HG03342 (cell line): ENCODE results near the gene SUCLG1.
"Not testable (repeated sequence)": the region's sequence is repeated elsewhere in the genome, so short reads cannot be mapped to it uniquely, and the experiment has no call there.

Source experiments
- ATAC-seq: cut with Tn5 transposase; IDR thresholded peaks from one replicate; pipeline ENCODE4 v1.9.1; 2021; ENCODE audit warnings: mild to moderate bottlenecking, moderate library complexity; ENCODE audit not compliant: unreplicated experiment

The SUCLG1 gene

GRCh38 chr2:84424152-84424551, 34.9 kb downstream of the SUCLG1 start:
- ATAC-seq, result no peak

GRCh38 chr2:84421791-84422190, 37.3 kb downstream of the SUCLG1 start:
- ATAC-seq, result no peak

DNA sequence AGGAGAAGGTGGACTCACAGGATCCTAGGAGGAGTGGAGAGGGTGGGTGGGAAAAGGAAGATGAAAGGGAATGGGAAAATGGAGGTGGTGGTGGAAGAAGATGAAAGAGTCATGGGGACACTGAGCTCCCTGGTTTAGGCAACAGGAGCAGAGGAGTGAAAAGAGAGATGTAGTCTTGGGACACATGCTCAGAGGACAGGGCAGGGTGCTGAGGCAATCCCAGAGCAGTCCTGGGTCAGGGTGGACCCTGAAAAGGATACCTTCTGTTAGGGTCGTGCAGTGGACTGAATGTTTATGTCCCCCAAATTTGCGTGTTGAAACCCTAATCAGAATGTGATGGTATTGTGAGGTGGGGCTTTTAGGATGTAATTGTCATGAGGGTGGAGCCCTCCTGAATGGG, 37.9 kb downstream of the SUCLG1 start:
- ATAC-seq, result no peak

DNA sequence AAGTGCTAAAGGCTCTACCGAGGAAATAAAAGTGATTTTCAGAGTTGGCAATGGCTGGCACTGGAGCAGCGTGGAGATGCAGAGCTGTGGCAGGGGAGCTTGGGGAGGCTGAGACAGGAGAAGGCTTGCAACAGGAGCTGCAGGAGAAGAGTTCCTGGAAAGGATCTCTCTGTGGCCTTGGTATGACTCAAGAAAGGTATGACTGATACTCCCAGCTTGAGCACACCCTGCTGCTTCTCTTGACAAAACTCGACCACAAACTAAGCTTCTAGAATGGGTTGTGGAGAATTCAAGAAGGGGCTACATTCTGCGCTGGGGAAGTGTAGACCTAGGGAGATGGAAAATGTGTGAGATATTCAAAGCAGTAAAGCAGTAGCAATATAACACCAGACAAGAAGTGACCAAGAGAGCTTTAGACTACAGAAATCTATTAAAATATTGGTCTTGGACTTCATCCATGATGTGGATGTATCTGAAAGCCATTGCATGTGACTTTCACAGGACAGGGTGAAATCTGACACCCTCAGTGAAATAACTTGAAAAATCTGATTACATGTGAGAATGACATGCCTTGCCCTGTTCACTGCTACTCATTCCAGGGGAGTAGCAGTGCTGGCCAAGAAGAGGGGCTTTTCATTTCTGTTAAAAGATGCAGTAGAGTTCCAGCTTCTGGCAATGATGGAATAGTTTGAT, 41.5 kb downstream of the SUCLG1 start:
- ATAC-seq, result no peak

GRCh38 chr2:84409531-84409930, 49.5 kb downstream of the SUCLG1 start:
- no peak for ATAC-seq

DNA sequence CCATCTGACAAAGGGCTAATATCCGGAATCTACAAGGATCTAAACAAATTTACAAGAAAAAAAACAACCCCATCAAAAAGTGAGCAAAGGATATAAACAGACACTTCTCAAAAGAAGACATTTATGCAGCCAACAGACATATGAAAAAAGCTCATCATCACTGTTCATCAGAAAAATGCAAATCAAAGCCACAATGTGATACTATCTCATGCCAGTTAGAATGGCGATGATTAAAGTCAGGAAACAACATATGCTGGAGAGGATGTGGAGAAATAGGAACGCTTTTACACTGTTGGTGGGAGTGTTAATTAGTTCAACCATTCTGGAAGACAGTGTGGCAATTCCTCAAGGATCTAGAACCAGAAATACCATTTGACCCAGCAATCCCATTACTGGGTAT, 57.0 kb downstream of the SUCLG1 start:
- not testable (repeated sequence) for ATAC-seq

GRCh38 chr2:84399839-84400238, 59.2 kb downstream of the SUCLG1 start:
- ATAC-seq, result not testable (repeated sequence)

DNA sequence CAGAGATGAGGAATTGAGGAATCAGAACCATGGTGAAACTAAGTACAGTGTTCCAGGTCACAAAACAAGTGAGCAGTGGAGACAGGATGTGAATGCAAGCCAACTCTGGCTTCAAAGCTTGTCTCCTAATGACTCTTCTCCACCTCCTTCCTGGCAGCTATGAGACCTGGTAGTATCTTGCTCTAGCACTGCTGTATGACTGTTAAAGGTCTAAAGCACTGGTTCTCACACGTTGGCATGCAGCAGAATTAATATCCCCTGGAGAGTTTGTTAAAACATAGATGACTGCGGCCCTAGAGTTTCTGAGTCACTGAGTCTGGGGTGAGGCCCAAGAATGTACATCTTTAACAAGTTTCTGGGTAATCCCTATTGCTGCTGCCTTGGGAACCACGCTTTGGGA, 63.3 kb downstream of the SUCLG1 start:
- no peak for ATAC-seq

GRCh38 chr2:84394628-84395027, 64.5 kb downstream of the SUCLG1 start:
- ATAC-seq, result no peak

DNA sequence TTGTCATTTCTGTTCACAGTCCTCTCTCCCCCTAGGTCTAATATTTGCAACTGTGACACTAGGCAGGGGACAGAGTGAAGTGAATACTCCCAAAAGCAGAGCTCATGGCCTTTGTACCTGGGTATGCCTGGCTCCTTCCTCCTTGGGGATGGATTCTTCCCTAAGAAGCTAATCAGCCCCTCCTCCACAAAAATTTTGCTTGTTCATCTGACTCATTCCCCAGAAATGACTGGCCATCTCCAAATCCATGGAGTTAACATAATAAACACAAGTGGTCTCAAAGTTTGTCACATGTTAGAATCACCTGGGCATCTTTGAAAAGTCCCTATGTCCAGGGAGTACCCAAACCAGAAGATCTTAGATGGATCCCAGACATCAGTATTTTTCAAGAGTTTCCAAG, 65.3 kb downstream of the SUCLG1 start:
- ATAC-seq, result no peak

GRCh38 chr2:84389794-84390193, 69.3 kb downstream of the SUCLG1 start:
- ATAC-seq, result no peak

GRCh38 chr2:84388921-84389490, 70.1 kb downstream of the SUCLG1 start:
- no peak for ATAC-seq

GRCh38 chr2:84388133-84388532, 70.9 kb downstream of the SUCLG1 start:
- ATAC-seq, result no peak

GRCh38 chr2:84386336-84387040, 72.6 kb downstream of the SUCLG1 start:
- no peak for ATAC-seq

DNA sequence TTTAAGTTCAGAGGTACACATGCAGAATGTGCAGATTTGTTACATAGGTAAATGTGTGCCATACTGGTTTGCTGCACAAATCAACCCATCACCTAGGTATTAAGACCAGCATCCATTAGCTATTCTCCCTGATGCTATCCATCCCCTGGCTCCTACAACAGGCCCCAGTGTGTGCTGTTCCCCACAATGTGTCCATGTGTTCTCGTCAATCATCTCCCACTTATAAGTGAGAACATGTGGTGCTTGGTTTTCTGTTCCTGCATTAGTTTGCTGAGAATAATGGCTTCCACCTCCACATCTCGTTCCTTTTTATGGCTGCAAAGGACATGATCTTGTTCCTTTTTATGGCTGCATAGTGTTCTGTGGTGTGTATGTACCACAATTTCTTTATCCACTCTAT, 75.8 kb downstream of the SUCLG1 start:
- ATAC-seq, result no peak

DNA sequence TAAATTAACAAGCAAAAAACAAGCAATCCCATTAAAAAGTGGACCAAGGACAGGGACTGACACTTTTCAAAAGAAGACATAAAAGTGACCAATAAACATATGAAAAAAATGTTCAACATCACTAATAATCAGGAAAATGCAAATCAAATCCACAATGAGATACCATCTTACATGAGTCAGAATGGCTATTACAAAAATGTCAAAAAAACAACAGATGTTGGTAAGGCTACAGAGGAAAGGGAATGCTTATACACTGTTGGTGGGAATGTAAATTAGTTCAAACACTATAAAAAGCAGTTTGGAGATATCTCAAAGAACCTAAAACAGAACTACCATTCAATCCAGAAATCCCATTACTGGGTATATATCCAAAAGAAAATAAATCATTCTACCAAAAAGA, 78.2 kb downstream of the SUCLG1 start:
- no peak for ATAC-seq

DNA sequence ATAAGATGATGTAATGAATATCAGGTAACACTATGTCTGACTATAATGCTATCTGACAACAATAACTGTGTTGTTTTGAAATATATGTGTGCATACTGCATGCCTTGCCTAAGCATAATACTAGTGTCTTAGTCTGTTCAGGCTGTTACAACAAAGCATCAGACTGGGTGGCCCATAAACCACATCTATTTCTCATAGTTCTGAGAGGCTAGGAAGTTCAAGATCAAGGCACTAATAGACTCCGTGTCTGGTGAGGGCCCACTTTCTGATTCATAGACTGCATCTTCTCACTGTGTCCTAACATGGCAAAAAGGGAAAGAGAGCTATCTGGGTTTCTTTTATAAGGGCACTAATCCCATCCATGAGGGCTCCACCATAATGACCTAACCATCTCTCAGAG, 80.1 kb downstream of the SUCLG1 start:
- no peak for ATAC-seq

DNA sequence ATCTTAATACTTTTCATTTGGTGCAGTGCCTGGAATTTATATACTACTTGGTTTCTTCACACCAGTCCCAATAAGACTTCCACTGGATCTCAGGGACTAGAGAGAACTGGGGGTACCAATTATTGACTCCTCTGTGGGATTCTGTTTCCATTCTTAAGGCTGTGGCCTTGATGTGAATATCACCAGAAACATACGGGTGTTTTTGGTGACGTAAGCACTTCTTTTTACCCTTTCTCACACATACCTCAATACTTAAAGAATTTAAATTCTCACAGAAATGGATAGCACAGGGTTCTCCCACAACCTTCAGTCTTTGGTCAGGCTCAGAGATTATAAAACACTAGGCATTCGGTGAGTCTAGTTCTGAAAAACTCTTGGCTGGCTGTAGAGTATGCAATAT, 84.1 kb downstream of the SUCLG1 start:
- no peak for ATAC-seq

DNA sequence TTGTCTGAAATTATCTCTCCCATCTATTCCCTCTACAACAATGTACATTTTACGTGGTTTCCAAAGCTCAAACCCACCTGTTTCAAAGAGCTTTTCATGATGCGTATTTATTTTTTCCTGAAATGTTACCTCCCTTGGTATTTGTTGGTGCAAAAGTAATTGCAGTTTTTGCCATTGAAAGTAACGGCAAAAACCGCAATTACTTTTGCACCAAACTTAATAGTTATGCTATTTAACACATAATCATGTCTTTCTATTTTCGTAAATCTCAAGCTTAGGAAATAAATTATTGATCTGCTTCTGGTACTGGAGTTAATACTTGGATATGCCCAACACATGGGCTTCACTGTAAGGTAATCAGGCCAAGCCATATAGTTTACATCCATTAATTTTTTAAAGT, 85.2 kb downstream of the SUCLG1 start:
- no peak for ATAC-seq
